HG03354 (cell line): ENCODE results near the gene KRTAP20-2.

Experiments
- ATAC-seq: cut with Tn5 transposase; IDR thresholded peaks from one replicate; pipeline ENCODE4 v1.9.1; 2021; ENCODE audit warnings: mild to moderate bottlenecking; ENCODE audit not compliant: unreplicated experiment, poor library complexity, severe bottlenecking

KRTAP20-2 gene

DNA sequence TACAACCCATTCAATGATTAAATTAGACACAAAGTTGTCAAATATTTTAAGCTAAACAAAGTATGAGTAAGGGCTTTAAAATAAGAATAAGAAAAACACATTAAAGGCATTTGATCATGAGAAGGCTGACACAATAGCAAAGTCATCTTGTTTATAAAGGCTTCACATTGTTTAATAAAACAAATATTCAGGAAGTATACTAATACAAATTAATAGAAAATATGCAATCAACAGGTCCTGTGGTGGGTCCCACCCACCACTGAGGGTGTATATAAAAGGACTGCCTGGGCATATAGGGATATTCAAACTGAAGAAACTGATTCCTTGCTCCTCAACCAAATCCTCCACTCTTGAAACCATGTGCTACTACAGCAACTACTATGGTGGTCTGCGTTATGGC lies at the start of gene KRTAP20-2:
TSS of gene KRTAP20-2 (plus strand) at position 301 of the 400 bp plus-strand sequence. CDS start at position 359, 58 bp downstream.
- no peak for ATAC-seq

DNA sequence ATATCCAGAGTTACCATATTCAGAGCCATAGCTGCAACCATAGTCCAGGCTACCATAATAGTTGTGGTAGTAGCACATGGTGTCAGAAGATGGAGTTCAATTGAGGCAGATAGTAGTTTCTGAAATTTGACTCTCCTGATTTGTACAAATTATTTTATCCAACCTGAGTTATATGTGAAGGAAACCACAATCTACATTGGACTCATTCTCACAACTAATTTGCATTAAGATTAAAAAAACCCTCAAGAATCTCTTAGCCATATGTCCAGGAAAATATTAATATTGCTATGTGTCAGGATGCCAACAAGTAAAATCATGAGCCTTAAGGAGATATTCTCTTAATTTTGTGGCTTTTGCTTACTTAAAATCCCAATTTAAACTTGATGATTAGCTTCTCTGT lies 44.7 kb upstream of the KRTAP20-2 start, which contains the start of gene KRTAP22-2:
TSS of gene KRTAP22-2 (minus strand) at position 101 of the 400 bp plus-strand sequence.
- no peak for ATAC-seq

DNA sequence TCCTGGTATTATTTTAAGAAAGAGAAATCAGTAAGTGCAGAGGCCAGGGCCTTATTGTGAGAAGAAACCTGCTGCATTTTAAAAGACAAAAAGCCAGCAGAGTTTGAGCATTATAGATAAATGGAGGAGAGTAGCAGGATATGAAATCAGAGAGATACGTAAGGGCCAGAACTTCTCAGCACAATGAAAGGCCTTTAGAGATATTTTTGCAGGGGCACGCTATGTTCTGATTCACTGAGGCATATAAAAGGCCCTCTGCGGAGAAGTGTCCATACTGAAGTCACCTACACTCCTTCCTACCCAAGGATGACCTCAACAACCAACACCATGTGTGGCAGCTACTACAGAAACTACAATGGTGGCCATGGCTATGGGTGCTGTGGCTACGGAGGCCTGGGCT lies 42.9 kb upstream of the KRTAP20-2 start, which contains the start of gene KRTAP6-3:
TSS of gene KRTAP6-3 (plus strand) at position 301 of the 400 bp plus-strand sequence. CDS start at position 307, 6 bp downstream.
- ATAC-seq, result no peak

DNA sequence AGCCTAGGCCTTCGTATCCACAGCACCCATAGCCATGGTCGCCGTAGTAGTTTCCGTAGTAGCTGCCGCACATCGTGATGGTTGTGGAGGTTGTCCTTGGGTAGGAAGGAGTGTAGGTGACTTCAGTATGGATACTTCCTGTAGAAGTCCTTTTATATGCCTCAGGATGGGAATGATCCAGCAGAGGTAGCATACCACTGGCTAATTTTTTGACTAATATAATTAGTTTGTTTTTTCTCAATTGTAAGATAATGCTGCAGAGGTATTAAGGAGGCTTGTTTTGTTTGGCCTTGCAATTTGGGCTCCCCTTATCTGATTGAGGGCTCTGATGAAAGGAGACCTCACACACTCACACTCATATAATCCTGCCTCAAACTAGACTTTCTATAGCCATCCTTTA lies 36.2 kb upstream of the KRTAP20-2 start, which contains the start of gene KRTAP6-2:
TSS of gene KRTAP6-2 (minus strand) at position 101 of the 400 bp plus-strand sequence. CDS start at position 73, 28 bp downstream.
- no peak for ATAC-seq

DNA sequence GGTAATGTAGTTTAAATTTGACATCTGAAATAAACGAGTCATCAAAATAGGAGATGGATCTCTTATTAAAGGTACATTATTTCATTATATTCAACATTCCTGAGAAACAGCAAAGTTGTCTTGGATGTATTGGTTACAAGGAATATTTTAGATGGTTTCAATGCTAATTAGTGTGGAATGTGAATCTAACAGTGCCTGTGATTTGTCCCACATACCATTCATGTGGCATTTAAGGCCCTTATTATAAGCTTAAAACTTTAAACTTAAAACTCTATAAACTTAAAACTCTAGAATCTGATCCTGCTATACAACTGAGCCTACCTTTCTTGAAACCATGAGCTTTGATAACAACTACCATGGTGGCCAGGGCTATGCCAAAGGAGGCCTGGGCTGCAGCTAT lies 34.2 kb upstream of the KRTAP20-2 start, which contains the start of gene KRTAP22-1:
TSS of gene KRTAP22-1 (plus strand) at position 301 of the 400 bp plus-strand sequence.
- ATAC-seq, result no peak

DNA sequence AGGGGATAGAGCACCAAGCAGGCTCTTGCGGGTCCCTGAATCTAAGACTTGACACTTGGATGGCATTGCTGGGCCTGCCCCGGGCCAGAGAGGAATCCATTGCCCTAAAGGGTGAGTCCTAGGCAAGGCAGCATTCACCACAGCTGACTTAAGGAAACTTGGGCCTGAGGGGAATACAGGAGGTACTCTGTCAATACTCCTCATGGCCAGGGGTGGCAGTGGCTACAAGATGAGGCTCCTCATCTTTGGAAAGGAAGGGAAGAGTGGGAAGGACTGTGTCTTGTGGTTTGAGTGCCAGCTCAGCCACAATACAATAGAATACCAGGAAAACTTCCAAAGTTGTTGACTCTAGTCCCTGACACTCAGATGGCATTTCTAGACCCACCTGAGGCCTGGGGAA lies 29.0 kb upstream of the KRTAP20-2 start:
- no peak for ATAC-seq

DNA sequence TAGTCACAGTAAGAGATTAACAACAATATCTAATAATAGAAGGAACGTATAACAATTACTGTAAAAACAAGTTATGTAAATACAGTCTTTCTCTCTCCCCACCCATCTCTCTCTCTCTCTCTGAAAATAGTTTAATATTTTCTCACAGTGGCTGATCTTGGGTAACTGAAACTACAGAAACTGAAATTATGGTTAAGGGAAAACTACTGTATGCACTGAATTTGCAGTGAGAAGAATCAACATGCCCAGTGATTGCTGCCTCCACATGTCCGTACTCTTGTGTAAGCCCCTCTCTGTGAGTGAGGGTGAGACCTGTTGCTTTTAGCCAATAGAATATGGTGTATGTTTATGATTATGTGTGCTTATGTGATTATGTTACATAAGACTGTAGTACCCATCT lies 22.9 kb upstream of the KRTAP20-2 start:
- no peak for ATAC-seq

DNA sequence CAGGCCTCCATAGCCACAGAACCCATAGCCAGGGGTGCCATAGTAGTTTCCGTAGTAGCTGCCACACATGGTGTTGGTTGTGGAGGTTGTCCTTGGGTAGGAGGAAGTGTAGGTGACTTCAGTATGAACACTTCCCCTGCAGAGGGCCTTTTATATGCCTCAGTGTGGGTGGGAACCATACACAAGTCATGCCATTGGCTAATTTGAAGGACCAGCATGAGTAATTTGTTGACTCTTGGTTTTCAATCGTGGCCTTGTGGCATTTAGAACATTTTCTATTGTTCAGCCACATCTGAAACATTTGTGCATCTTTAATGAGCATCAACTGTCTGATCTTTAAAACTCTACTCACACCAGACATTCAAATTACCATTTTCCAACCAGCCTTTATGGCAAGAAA lies 21.2 kb upstream of the KRTAP20-2 start, which contains the start of gene KRTAP6-1:
TSS of gene KRTAP6-1 (minus strand) at position 95 of the 400 bp plus-strand sequence. CDS start at position 69, 26 bp downstream.
- no peak for ATAC-seq

DNA sequence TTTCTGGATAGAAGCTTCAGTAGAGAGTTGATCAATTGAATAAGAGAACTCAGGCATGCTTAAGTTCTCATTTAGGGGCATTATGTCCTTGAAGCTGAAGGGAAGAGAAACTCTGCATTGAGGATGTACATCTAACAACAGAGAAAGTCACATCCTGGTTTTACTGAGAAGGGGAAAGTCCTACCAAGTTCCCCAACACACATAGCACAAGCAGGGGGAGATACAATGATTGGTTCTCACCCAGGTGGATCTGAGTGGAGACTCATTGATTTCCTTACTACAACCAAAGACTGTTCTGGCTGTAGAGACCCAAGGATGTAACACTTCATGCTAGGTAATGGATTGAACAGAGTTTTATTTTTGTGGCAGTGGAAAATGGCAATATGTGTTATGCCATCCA lies 19.8 kb upstream of the KRTAP20-2 start:
- ATAC-seq, result no peak

DNA sequence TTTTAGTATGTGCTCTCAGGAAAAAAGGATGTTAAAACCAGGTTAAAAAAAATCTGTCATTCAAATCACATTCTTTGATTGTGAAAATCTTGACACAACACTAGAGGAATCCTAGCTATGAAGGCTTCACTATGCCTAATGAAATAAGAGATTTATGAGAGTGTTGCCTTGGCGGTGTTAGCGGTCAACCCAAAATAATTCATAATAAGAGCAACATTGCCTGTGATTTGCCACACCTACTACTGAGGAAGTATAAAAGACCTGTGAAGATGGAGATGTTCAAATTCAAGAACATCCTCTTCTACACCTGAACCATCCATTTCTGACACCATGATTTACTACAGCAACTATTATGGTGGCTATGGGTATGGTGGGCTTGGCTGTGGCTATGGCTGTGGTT lies 18.9 kb upstream of the KRTAP20-2 start, which contains the start of gene KRTAP20-1:
TSS of gene KRTAP20-1 (plus strand) at position 301 of the 400 bp plus-strand sequence. CDS start at position 331, 30 bp downstream.
- ATAC-seq, result no peak

DNA sequence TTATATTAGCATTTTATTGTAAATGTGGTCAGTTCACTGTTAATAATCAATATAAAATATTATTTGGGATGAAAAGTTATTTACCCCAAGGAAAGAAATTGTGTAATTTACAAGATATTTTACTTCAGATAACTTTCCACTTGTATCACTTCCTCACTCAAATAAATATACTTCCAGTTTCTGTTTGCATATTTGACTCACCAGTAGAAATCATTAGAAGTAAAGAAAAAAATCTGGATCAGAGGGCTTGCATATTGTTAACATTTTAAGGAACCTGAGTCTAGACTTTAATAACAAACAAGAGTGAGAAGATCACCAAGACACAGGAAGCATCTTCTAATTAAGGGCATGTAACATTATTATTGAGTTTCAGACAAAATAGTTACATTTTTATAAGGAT lies 14.9 kb upstream of the KRTAP20-2 start:
- no peak for ATAC-seq

DNA sequence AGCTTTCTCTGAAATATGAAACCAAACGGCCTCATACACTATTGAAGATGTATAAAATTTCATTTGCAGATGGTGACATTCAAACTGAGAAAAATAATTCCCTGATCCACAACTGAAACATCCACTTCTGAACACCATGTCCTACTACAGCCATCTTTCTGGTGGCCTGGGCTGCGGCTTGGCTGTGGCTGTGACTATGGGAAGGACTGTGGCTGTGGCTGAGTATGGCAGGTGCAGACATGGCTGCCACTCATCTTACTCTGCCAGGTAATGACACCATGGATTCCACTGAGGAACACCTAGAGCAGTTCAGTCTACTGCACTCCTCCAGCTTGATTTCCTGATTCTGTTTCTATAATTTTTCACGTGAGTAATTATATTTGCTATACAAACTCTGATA lies 14.5 kb upstream of the KRTAP20-2 start, which contains the start of gene KRTAP20-4:
TSS of gene KRTAP20-4 (plus strand) at position 106 of the 400 bp plus-strand sequence.
- ATAC-seq, result no peak

DNA sequence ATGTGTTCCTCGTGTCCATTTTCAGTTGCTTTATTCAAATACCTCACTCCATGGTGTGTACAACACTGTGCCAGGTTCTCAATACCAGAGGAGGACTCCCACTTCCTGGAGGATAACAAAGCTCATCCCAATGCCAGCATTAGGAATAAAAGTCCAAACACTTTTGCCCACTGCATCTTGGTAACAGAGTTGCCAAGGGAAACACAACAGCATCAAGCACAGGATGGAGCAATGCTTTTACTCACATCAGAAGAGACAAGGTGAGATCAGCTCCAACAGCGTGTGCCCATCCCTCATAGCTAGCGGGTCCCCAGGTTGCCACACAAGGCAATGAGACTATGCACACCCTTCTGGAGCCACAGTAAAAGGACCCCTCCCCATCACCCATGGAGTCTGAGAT lies 11.6 kb upstream of the KRTAP20-2 start:
- ATAC-seq, result no peak

DNA sequence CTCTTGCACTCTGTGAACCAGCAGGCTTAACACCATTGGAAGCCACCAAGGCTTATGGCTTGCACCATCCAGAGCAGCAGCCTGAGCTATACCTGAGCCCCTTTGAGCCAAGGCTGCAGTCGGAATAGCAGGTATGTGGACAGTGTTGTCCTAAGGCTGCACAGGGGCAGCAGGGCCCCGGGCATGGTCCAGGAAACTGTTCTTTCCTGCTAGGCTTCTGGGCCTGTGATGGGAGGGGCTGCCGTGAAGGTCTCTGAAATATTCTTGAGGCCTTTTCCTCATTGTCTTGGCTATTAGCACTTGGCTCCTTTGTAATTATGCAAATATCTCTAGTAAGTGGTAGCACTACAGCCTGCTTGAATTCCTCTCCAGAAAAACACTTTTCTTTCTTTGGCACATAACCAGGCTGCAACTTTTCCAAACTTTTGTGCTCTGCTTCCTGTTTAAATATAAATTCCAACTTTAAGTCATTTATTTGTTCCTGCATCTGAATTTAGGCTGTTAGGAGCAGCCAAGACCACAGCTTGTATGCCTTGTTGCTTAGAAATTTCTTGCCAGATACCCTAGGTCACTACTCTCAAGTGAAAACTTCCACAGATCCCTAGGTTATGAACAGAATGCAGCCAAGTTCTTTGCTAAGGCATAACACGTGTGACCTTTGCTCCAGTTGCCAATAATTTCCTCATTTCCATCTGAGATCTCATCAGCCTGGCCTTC lies 9.4 kb upstream of the KRTAP20-2 start:
- no peak for ATAC-seq

DNA sequence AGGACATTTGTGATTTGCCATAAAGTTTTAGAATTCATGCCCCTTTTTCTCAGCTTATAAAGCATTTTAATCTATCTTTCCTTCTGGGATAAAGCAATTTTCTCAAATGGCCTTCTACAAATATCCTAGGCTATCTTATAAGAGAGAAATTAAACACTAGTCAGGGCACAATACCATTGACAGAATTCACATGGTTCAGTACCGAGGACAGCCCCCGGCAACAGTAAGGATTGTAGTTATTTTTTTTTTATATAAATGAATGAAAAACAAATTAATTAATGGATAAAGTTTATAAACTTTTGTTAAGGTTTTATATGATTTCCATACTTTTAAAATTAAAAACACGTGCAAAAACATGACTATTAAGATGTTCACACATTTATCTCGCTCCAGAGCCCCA lies 6.9 kb upstream of the KRTAP20-2 start:
- no peak for ATAC-seq

DNA sequence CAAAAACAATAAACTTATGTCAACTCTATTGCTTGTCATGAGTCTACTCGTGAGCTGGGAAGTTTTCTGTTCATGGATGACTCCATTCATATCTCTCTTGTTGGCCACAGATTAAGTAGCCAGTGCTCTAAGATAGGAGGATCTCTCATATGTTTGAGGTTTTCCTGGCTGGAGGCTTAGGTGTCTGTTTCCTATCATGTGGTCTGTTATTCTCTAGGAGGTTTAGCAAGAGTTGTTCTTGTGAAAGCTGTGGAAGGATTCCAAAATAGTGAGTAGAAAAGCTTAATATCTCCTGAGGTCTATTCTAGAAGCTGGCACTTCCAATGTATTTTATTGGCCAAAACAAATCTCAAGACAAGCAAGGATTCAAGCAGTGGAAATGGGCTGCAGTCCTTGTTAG lies 5.8 kb upstream of the KRTAP20-2 start:
- ATAC-seq, result no peak

DNA sequence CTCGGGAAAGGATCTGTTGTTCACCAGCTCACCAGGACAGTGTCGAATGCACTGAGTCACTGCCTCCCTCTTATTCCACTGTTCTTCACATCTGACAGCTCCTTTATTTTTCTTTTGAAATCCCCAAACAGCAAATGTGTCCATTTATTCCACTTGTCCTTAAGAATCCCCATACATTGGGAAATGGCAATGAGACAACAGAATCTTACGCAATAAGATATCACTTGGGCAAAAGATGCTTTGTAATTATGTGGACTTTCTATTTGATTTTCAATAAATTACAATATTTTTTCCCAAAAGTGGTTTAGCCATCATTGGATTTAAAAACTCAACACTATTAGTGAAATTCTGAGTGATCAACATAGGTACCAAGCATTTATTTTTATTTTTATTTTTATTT lies 3.7 kb downstream of the KRTAP20-2 start:
- no peak for ATAC-seq

DNA sequence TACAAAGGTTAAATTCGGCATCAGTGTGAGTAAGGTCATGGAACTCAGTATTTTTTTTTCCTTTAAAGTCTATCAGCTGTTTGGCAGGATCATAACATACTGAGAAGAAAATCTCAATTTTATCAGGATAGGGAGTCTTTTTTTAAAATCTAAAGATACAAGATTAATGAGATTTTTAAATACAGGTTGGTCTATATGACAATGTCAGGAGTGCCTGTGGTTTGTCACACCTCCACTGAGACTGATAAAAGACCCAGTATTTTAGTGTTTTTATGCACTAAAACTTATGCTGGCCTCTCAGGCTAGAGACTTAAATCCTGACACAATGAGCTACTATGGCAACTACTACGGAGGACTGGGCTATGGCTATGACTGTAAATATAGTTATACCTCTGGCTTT lies 7.6 kb downstream of the KRTAP20-2 start, which contains the start of gene KRTAP20-3:
TSS of gene KRTAP20-3 (plus strand) at position 301 of the 400 bp plus-strand sequence.
- ATAC-seq, result no peak

DNA sequence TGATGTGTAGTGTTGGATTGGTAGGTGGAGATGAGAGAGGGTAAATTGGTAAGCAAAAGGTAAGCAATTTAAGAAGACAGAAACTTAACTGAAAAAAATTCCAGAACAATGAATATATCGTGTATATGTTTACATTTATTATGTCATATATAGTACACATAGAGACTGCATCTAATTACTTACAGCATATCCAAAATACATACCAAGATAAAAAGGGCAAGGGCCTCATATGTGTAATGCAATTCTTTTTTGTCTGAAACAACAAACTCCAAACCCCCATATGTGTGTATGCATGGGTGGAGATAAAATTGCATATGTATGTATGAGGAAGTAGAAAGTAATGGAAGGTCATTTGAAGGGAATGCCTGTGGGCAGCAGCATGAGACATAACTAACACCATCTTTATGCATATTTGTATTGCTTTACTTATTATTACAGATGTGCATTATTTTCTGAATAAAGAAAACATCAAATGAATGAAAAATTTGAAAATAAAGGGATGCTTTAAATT lies 12.0 kb downstream of the KRTAP20-2 start:
- no peak for ATAC-seq

DNA sequence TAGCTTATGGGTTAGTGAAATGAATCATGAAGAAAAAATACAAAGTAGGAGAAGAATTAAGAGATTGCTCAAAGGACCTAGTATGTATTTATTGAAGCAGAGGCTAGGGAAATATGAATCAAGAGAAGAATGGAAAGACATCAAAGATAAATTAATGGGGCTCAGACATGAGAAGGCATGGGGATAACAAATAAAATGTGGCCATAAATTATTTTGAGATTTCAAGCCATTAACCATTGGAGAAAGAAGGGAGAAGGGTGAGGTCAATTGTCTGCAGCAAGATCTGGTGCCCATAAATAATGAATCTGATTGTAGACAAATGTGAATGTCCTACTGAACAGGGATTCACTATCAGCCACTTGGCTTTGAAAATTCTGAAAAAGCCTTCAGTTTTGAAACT lies 17.9 kb downstream of the KRTAP20-2 start:
- no peak for ATAC-seq

DNA sequence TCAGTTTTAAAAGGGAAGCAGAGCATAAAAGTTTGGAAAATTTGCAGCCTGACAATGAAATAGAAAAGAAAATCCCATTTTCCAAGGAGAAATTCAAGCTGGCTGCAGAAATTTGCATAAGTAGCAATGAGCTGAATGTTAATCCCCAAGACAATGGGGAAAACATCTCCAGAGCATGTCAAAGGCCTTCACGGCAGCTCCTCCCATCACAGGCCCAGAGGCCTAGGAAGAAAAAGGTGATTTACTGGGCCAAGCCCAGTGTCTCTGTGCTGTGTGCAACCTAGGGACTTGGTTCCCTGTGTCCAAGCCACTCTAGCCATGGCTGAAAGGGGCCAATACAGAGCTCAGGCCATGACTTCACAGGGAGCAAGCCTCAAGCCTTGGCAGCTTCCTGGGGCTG lies 33.8 kb downstream of the KRTAP20-2 start:
- ATAC-seq, result no peak
